Uterus (tissue), 2 donors: Measurements from ENCODE around the gene TRIM14.

ENCODE experiments used
- POLR2A ChIP-seq, 2 donors: fragments of 450-650 bp; IDR thresholded peaks; one replicate each; pipeline ENCODE4 v1.6.1; 2016; ENCODE audit warnings: antibody characterized with exemption in 2 of 2, mild to moderate bottlenecking in 1 of 2, moderate library complexity in 1 of 2
- TF ChIP-seq, protein P1 (sequence below), 4 experiments: fragments of 200-600 bp in 2 of 4; fragments of 450-650 bp in 2 of 4; sonication (generic) in 2 of 4; IDR thresholded peaks; one replicate each; pipeline ENCODE4 v1.5.1; 2016 to 2019; ENCODE audit warnings: antibody characterized with exemption in 4 of 4, mild to moderate bottlenecking in 2 of 4, moderate library complexity in 1 of 4

DNA sequence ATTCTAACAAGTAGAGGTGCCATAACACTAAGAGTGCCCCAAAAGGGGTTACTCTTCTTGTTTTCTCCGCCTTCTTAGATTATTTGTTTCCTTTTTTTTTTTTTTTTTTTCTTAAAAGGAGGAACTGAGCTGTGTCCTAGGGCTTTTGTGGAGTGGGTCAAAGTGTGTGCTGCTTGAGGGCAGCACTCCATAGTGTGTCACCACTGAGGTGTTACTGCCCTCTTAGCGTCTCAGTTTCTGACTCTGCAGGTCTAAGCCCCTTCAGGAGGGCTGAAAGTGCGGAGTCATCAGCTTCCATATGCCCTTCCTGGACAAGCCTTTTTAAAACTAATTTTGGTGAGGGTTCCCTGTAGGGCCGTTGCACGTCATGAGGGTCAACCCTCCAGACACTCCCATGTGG is 75.1 kb downstream of the TRIM14 start:
- TF ChIP-seq POLR2A (IDR thresholded peaks at IDR 0.05): no peak
- TF ChIP-seq, protein P1, sequence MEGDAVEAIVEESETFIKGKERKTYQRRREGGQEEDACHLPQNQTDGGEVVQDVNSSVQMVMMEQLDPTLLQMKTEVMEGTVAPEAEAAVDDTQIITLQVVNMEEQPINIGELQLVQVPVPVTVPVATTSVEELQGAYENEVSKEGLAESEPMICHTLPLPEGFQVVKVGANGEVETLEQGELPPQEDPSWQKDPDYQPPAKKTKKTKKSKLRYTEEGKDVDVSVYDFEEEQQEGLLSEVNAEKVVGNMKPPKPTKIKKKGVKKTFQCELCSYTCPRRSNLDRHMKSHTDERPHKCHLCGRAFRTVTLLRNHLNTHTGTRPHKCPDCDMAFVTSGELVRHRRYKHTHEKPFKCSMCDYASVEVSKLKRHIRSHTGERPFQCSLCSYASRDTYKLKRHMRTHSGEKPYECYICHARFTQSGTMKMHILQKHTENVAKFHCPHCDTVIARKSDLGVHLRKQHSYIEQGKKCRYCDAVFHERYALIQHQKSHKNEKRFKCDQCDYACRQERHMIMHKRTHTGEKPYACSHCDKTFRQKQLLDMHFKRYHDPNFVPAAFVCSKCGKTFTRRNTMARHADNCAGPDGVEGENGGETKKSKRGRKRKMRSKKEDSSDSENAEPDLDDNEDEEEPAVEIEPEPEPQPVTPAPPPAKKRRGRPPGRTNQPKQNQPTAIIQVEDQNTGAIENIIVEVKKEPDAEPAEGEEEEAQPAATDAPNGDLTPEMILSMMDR (IDR thresholded peaks at IDR 0.05): no peak
